Upper lobe of right lung (tissue), 1 donor: ENCODE results near the gene SEL1L2. TPM values are rescaled to one million over a fixed set of nuclear protein-coding genes. Genes with fewer than 3 reads are reported as not detected.

Source experiments
- ATAC-seq: fragments of 200-7000 bp; cut with Tn5 transposase; one replicate; pipeline ENCODE4 v1.9.1; 2020; ENCODE audit warnings: mild to moderate bottlenecking, moderate library complexity
- DNase-seq: peaks from one replicate; pipeline ENCODE4 v3.0.0-alpha.2; 2020
- H3K27ac ChIP-seq: fragments of 200-600 bp; one replicate; pipeline ENCODE4 v1.8.0; 2022
- H3K27me3 ChIP-seq: fragments of 200-600 bp; one replicate; pipeline ENCODE4 v1.8.0; 2022; ENCODE audit warnings: mild to moderate bottlenecking
- H3K36me3 ChIP-seq: fragments of 200-600 bp; one replicate; pipeline ENCODE4 v1.8.0; 2022
- H3K4me1 ChIP-seq: fragments of 200-600 bp; one replicate; pipeline ENCODE4 v1.8.0; 2022
- H3K4me3 ChIP-seq: fragments of 200-600 bp; one replicate; pipeline ENCODE4 v1.8.0; 2022; ENCODE audit warnings: mild to moderate bottlenecking
- H3K9me3 ChIP-seq: fragments of 200-600 bp; one replicate; pipeline ENCODE4 v1.8.0; 2022
- CTCF ChIP-seq: fragments of 200-600 bp; IDR thresholded peaks from one replicate; pipeline ENCODE4 v1.8.0; 2022; ENCODE audit warnings: antibody characterized with exemption
- intact Hi-C: fragments of 100-400 bp; cut with DNase I; formaldehyde crosslinking; loops from one replicate; pipeline ENCODE4 v1.11.0; 2022
- total RNA-seq: library from RNA; stranded (reverse); fragmentation: NEBNext Ultra II Directional; extraction: Animal tissue kit (Norgen Biotek cat#: 25700); gene quantifications from one replicate; pipeline ENCODE4 v1.2.1, GENCODE V29; 2021
- donor health status: DM: no; HTN: yes; CAD: no; lungs with severe emphysema.

Gene SEL1L2
- total RNA-seq, 1 donor from 2014 or later: not detected

GRCh38 chr20:13874394-13875157, 115.8 kb downstream of the SEL1L2 start:
- Histone ChIP-seq H3K4me3 (no peak overlapping the region), H3K9me3 (no peaks in the 10 kb centered on the region), H3K27ac (no peak overlapping the region), H3K36me3 (no peaks in the 10 kb centered on the region), H3K4me1 (peaks cover 3% of the 10 kb centered on the region), H3K27me3 (no peaks in the 10 kb centered on the region)
- no peak for TF ChIP-seq CTCF
- no peak for DNase-seq
- no peak for ATAC-seq
- intact Hi-C loops: no loop called here

GRCh38 chr20:13873831-13874230, 116.6 kb downstream of the SEL1L2 start:
- Histone ChIP-seq H3K4me3 (no peak overlapping the region), H3K4me1 (peaks cover 6% of the 10 kb centered on the region), H3K36me3 (no peaks in the 10 kb centered on the region), H3K27me3 (no peaks in the 10 kb centered on the region), H3K9me3 (no peaks in the 10 kb centered on the region), H3K27ac (no peak overlapping the region)
- no peak for TF ChIP-seq CTCF
- DNase-seq: no peak
- intact Hi-C loops: no loop called here
- no peak for ATAC-seq

GRCh38 chr20:13870170-13870748, 120.2 kb downstream of the SEL1L2 start:
- H3K9me3 ChIP-seq: no peaks in the 10 kb centered on the region
- no peak overlapping the region for H3K27ac ChIP-seq
- ATAC-seq: no peak
- no peaks in the 10 kb centered on the region for H3K36me3 ChIP-seq
- intact Hi-C loops: no loop called here
- H3K4me3 ChIP-seq: no peak overlapping the region
- no peak for TF ChIP-seq CTCF
- H3K27me3 ChIP-seq: no peaks in the 10 kb centered on the region
- DNase-seq: no peak
- peaks cover 6% of the 10 kb centered on the region for H3K4me1 ChIP-seq

- no peak for TF ChIP-seq CTCF
Measured at GRCh38 chr20:13868331-13868730, 122.1 kb downstream of the SEL1L2 start.

GRCh38 chr20:13865791-13866351, 124.5 kb downstream of the SEL1L2 start:
- peaks cover 6% of the 10 kb centered on the region for H3K4me1 ChIP-seq
- H3K27ac ChIP-seq: peak overlapping the region; percentile 19
- no peaks in the 10 kb centered on the region for H3K36me3 ChIP-seq
- H3K27me3 ChIP-seq: no peaks in the 10 kb centered on the region
- no peak overlapping the region for H3K4me3 ChIP-seq
- peak; percentile 38 for ATAC-seq
- no peak for TF ChIP-seq CTCF
- H3K9me3 ChIP-seq: no peaks in the 10 kb centered on the region
- intact Hi-C loops: no loop called here
- DNase-seq: no peak

More at GRCh38 chr20:13868331-13868730, 122.1 kb downstream of the SEL1L2 start:
- no peak overlapping the region for H3K4me3 ChIP-seq
- peak; percentile 90 for ATAC-seq
- peaks cover 6% of the 10 kb centered on the region for H3K4me1 ChIP-seq
- intact Hi-C loops: no loop called here
- no peaks in the 10 kb centered on the region for H3K36me3 ChIP-seq
- H3K9me3 ChIP-seq: no peaks in the 10 kb centered on the region
- DNase-seq: no peak
- H3K27me3 ChIP-seq: no peaks in the 10 kb centered on the region
- H3K27ac ChIP-seq: no peak overlapping the region
